GM19468 (cell line): ENCODE results near the gene CCDC47.

ENCODE experiments used
- ATAC-seq: cut with Tn5 transposase; IDR thresholded peaks from one replicate; pipeline ENCODE4 v1.9.1; 2021; ENCODE audit warnings: mild to moderate bottlenecking, moderate library complexity, moderate number of reproducible peaks; ENCODE audit not compliant: unreplicated experiment; ENCODE audit errors: extremely low read depth

Gene CCDC47

DNA sequence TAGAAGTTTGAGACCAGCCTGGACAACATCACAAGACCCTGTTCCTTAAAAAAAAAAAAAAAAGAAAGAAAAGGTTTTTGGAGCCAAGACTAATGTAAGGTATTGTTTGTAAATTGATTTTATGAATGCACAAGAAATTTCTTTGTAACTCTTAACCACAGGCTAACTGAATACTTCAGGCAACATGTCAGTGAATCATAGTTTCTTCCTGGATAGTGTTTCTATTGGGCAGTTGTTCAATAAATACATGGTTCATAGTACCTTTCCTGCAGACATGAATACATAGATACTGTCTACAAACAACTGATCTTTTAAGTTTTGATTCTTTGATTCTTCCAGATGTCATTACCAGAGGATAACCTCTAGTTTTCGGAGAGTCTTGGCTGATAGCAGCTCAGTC is 12.2 kb upstream of the CCDC47 start:
- ATAC-seq = no peak

DNA sequence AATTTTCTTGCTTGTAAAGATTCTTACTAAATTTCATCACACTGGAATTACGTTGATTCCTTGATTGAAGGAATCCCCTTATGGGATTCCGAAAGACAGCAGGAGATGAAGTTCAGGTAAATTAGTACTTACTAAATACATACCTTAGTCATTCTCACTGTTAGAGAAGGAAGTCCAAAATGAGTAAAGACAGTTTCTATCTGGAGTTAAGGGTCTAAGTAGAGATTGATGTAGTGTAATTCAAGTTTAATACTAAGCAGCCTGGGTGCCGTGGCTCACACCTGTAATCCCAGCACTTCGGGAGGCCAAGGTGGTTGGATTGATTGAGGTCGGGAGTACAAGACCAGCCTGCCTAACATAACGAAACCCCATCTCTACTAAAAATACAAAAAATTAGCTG is 10.1 kb upstream of the CCDC47 start:
- no peak for ATAC-seq

DNA sequence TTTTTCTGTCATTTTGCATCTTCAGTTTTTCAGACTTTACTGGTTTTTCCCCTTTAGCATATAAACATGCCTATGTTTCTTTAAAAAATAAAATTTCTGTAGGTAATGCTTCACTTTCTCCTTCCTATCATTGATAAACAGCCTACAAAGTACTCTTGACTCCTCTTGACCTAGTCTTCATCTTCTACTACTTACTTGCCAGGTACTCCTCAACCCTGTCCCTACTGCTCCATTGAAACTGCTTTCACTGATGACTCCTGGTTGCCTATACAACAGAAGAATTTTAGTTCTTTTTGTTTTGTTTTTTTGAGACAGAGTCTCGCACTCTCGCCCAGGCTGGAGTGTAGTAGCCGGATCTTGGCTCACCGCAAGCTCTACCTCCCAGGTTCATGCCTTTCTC is 7.5 kb upstream of the CCDC47 start:
- ATAC-seq = no peak

DNA sequence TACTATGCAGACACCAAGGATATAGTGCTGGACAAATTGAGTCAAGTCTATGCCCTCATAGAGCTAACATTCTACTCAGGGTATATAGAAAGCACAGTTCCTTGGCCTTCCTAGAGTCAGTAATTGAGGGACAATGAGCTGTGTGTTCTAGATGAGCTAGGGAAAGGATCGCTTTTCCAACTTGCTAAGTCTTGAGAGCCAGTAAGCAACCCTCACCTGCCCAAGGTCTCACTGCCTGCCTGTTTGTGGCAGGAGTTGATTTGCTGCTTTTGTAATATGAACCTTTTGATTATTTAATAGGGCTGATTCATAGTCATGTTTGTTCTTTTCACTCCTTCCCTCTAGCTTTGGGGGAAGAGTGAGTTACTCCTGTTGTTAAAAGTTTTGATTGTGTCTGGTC is 7.1 kb upstream of the CCDC47 start:
- no peak for ATAC-seq

DNA sequence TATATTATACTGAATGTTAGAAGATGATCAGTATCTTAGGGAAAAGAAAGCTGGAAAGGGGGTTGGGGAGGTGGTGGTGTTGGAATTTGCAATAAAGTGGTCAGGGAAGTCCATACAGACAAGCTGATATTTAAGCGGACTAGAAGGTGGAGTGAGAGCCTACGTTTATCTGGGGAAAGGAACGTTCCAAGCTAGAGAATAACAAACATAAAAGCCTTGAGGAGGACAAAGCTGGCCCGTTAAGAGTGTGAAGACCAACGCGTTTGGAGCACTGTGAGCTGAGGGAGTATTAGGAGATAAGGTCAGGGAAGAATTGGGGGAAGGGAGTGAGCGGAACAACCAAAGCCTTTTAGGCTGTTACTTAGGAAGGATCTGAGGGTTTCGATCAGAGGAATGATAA is 2.0 kb upstream of the CCDC47 start:
- no peak for ATAC-seq

DNA sequence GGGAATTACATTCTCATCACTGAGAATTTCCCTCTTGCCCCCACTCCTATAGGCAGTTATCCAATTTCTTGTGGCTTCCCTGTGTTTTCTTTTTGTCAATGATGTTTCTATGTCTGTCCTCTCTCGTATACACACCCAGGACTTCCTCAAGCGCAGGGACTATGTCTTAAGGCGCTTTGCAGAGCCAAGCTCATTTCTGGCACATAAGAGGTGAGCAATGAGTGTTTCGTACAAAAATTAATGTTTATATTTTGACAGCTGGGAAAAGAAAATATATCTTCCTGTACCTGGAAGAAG is 1.5 kb upstream of the CCDC47 start:
- ATAC-seq = no peak

DNA sequence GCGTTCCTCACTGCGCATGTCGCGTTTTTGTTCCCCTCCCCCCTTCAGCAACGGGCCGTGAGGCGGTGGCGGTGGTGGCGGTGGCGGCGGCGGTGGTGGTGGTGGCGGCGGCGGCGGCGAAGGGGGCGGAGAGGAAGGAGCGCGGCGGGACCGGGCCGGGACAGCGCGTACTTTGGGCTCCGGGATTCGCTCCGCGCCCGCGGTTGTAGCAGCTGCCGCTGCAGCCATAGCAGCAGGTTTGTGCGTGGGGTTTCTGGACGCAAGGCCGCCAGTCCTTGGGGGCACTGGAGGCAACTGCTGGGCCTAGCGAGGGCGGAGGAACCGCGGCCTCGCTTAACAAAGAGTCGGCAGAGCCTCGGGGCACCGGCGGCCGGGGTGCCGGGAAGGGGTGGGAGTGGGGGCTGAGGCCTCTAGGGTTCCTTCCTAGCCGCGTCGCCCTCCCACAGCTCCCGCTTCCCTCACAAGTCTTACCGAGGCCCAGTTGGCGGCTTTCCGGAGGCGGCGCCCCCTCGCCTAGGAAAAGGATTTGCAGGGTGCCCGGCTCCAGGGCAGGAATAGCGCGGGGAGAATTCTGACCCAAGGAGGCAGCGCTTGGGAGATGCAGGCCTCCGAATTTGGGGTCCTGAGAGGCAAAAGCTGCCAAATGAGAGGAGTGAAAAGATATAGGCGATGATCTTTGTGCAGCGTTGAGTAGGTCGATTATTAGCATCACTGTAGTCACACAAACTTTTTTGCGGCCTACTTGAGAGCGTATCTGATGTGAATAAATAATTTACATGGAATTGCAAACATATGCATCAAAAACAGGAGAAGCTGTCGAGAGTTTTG is 958 bp upstream of the CCDC47 start, which contains the start of gene DDX42:
TSS of gene DDX42 (plus strand) at position 30 of the 828 bp plus-strand sequence. CDS start 12,880 bp downstream, outside the sequence.
- no peak for ATAC-seq

DNA sequence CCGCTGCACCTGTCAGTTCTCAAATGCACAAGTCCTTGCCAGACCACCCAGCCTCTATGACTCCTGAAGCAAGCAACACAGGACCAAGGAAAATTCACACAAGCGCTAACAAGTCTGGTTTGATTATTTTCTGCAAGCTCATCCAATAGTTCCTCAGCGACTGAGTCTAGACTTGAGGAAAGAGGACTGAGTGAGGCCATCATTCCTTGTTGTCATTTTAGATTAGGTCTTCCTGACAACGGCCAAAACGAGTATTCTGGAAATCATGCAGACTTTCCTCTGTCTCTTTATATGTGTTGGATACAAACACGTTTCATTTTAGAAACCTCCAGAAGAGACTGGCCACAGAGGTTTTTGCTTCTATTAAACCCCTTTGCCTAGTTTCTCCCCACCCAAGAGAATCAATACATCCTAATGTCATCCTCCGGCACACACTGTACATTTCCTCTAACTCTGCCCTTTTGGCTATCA is 561 bp downstream of the CCDC47 start:
- ATAC-seq = no peak

DNA sequence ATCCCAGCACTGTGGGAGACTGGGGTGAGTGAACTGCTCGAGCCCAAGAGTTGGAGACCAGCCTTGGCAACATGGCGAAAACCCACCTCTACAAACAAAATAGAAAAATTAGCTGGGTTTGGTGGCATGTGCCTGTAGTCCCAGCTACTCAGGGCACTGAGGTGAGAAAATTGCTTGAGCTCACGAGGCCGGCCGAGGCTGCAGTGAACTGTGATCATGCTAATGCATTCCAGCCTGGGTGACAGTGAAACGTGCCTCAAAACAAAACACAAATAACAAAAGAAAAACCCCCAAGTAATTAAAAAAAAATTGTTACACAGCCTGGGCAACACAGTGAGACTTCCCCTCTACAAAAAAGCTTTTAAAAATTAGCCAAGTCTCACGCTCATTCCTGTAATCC is 5.0 kb downstream of the CCDC47 start:
- ATAC-seq = no peak

DNA sequence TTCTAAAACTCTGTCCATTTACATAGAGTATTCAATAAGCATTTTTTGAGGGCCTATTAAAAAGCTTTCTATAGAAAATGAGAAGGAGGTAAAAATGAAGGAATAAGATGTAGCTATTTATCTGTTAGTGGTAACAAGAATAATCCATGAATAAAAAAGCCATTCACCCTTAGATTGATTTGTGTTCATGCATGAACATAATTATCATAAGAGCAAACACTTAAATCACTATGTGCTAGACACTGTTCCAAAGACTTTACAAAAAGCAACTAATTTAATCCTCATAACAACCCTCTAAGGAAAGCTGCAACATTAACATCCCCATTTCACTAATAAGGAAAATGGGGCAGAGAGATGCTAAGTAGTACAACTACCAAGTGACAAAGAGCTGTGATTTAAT is 6.6 kb downstream of the CCDC47 start:
- no peak for ATAC-seq

DNA sequence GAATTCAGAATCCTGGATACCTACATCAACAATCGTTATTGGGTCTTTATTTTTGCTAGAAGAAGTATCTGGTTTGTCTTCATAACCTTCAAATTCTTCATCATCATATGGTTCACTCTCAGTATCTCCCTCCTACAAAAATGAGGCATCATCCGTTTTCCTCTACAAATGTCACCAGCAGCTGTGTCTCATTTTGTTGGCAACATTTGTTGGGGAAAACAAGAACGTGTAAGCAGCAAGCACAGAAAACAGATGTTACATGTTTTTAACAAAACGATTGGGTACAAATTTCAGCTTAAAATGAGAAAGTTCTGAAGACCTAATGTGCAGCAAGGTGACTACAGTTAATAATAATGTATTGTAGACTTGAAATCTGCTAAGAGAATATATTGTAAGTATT is 8.7 kb downstream of the CCDC47 start:
- no peak for ATAC-seq

DNA sequence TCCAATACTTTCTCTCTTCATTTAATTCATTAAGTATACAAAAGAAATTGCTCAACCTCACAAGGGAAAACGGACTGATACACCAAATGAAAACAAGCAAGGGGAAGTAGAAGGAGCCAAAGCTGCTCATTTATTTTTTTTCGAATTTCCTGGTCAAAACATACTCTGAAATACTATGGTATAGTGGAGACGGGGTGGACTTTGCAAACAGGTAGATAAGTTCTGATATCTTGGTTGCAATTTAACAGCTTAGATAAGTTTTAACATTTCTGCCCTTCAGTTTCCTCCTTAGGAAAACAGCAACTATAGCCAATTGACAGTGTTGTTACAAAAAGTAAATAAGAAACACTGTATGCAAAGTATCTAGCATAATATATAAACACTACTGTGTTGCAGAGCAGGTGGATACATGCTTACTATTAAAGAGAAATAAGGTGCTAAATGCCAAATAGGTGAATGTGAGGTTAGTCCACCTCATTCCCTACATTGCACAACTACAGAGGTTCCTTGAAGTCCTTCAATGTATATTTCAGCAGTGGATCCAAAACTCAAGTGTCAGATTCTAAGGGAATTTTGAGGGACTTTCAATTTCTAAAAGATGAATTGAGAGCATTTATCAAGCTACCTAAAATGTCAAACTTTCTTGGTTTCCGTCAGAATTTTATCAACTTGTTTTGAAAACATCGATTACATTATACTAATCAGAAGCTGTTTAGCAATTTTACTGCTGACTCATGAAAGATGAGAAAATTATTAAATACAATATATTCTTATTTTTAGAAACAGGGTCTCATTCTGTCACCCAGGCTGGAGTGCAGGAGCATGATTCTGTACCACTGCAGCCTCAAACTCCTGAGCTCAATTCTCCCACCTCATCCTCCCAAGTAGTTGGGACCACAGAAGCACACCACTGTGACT is 11.0 kb downstream of the CCDC47 start:
- ATAC-seq = no peak

DNA sequence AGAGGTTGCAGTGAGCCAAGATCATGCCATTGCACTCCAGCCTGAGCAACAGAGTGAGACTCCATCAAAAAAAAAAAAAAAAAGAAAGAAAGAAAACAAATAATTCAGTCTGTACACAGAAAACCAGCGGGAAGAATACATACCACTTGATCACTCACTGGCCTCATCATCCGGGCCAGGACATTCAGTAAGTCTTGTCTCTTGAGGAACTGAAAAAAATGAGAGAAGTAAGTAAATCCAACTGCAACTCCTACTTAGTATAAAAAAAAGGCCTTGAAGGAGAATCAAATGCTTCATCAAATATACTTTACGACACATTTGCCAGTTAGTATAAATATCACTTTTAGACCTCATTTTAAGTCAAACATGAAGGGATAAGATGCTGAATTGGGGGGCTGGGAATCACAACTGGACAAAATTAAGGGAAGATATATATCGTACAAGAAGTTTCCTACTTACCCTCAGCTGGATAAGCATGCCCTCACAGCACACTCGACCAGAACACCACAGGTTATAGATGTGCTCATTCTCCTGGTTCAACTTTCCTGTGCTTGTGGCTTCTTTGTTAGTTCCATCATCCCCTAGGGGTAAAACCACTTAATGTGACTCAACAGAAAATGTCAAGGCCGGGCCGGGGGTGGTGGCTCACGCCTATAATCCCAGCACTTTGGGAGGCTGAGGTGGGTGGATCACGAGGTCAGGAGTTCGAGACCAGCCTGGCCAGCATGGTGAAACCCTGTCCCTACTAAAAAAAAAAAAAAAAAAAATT is 12.4 kb downstream of the CCDC47 start:
- no peak for ATAC-seq

DNA sequence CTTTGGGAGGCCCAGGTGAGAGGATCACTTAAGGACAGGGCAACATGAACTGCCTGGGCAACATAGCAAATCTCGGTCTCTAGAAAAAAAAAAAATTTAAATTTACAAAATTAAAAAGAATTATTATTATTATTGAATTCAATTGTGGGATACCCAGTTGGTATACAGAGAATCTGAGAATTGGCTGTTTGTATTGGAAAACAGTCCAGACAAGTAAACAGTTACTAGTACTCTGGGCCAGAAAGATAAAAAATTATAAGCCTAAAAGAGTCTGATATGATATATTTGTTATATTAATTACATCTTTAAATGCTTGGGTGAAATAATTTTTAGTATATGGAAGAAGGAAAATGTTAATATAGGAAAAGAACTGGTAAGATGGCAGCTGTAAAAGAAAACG is 15.0 kb downstream of the CCDC47 start:
- no peak for ATAC-seq

DNA sequence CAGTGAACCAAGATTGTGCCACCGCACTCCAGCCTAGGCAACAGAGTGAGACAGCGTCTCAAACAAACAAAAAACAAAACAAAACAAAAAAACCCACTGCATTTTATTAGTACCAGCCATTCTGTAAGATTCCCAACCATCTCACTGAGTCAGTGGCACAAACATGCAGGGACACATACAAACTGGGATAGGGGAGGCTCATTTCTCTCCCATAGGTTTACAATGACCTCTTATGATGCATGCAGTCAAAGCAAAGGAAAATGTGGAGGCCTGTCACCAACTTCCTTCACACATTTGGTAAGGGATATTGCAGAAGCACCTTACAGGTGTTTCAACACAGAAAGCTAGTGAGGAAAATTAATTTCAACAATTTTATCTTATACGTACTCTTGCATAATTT is 19.4 kb downstream of the CCDC47 start:
- ATAC-seq = no peak

DNA sequence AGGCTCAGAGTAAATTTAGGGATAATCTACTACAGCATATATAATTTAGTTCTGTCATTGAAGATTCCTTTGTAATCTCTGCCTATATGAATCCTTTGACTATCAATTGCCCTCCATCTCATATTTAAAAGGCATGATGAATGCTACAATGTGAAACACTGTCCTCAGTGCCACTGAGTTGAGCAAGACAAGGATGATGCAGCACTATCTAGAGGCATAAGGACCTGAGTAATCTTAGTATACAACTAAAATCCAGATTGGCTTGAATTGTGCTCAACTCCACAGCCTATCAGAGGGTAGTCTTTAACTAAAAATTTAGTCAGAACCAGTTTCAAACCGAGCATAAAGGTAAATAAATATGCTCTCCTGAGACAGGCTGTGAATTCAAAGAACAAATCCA is 20.2 kb downstream of the CCDC47 start:
- no peak for ATAC-seq

DNA sequence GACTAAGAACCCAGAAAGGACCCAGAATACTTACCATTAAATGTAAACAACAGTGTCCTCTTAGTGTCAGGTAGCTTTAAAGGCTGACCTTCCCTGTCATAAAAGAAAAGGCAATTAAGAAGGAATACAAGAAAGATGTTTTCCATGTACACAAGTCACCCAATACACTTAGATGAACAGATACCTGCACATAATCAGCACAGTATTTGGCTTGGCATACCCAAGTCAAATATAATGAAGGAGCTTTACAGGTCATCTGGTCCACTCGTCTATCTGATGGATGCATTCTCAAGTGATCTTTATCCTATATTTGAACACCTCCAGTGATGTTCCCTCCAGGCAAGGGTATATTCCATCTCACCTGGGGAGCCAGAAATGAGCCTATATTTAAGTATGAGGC is 20.7 kb downstream of the CCDC47 start:
- ATAC-seq = no peak

DNA sequence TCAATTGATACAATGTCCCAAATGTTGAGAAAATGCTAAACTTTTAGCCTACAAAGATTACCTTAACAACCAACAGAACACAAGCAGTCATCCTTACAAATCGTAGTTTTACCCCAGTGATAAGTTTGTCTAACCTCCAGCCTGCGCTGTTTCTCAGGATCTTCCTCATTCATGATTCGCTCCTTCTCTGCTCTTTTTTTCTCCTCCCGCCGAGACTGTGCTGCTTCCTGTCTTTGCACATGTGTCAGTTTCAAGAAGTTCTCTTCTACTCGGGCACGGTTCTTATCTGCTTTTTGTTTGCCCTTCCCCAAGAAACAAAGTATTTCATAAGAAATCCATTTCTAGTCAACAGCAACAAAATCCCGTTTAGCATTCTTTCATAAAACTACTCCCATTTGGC is 21.6 kb downstream of the CCDC47 start:
- ATAC-seq = no peak

DNA sequence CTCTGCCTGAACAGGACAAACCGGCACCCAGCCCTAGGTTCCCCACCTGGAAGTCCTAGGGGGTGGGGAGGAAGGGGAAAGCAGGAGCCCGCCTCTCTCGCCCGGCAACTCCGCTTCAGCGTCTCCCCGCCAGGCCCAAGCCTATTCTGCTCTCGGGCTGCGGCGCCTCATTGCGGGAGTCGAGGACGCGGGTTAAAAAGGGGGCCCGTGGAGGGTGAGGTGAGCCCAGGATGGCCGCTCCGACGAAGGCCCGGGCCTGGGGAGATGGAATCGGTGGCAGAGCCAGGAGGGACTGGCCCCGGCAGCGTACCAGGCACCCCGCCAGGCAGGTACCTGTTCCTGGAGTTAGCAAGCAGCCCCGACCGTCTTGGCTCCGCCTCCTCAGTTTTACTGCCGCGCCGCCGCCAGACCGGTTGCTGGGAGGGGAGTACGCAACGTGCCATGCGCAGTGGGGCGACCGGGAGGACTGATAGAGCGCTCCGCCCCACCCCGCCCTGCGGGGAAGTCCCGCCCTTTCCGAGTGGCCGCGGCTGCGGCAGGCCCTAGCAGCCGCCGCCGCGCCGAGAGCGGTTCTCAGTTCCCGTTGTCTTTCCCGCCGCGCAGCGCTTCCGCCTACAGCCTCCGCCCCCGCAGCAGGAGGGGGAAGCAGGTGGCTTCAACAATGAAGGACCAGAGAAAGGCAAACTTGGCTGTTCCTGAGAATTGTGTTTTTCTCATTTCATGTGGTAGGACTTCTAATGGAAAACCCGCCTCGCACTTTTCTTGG is 31.8 kb downstream of the CCDC47 start, which contains the start of gene STRADA:
TSS of gene STRADA (minus strand) at position 392 of the 766 bp plus-strand sequence. CDS start 13,430 bp downstream, outside the sequence.
- peak; percentile 83 for ATAC-seq

DNA sequence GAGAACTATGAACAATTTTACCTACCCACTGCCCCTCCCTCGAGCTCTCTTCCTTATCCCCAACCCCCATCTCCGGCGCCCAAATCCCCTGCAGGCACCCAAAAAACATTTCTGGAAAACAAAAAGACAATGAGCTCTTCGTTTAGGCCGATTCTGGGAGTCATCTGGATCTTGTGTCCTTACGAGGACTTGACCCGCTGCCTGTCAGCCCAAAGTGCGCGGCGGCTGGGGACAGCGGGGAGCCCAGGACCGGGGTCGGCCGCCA is 32.3 kb downstream of the CCDC47 start:
- no peak for ATAC-seq
